Thyroid gland (tissue), 4 donors: ENCODE measurements around the gene PRDM1.

Source experiments
- CTCF ChIP-seq, 6 experiments: fragments of 200-600 bp in 3 of 6; fragments of 450-650 bp in 3 of 6; sonication (generic) in 3 of 6; IDR thresholded peaks; one replicate each; pipeline ENCODE4 v1.5.1; 2016 to 2019; ENCODE audit warnings: antibody characterized with exemption in 6 of 6, mild to moderate bottlenecking in 2 of 6, inconsistent platforms in 1 of 6, moderate library complexity in 1 of 6
- POLR2A ChIP-seq, 2 donors: fragments of 450-650 bp; IDR thresholded peaks; one replicate each; pipeline ENCODE4 v1.6.1; 2017; ENCODE audit warnings: antibody characterized with exemption in 2 of 2, mild to moderate bottlenecking in 2 of 2, moderate library complexity in 1 of 2

GRCh38 chr6:106149472-106150069 is 63.4 kb downstream of the PRDM1 start:
- no peak for TF ChIP-seq CTCF (IDR thresholded peaks at IDR 0.05)
- TF ChIP-seq POLR2A (IDR thresholded peaks at IDR 0.05) = no peak
